K562 (cell line): ENCODE measurements around the gene BCAP31. TPM values are rescaled to one million over a fixed set of nuclear protein-coding genes. Genes with fewer than 3 reads are reported as not detected.
A peak's percentile ranks its signal among the peaks of the same experiment; 100 is the strongest.

ENCODE experiments used
- E2F4 ChIP-seq: sonication (generic); formaldehyde crosslinking; IDR thresholded peaks from 2 replicates; pipeline ENCODE4 v1.8.0; 2022; ENCODE audit warnings: mild to moderate bottlenecking, low read depth, missing genetic modification reagents
- GATAD2B ChIP-seq: fragments of 450-650 bp; IDR thresholded peaks from 2 replicates; pipeline ENCODE4 v1.6.1; 2017; ENCODE audit warnings: mild to moderate bottlenecking, borderline replicate concordance
- MEIS2 ChIP-seq: fragments of 450-650 bp; IDR thresholded peaks from 2 replicates; pipeline ENCODE4 v1.6.1; 2014; ENCODE audit warnings: mild to moderate bottlenecking; ENCODE audit not compliant: partially characterized antibody
- POLR2AphosphoS5 ChIP-seq: IDR thresholded peaks from 2 replicates; pipeline ENCODE4 v1.6.1; 2011; ENCODE audit warnings: mild to moderate bottlenecking, low read depth, low read length, moderate library complexity; ENCODE audit not compliant: control insufficient read depth, insufficient read depth
- POLR2G ChIP-seq: fragments of 200-400 bp; formaldehyde crosslinking; IDR thresholded peaks from 2 replicates; pipeline ENCODE4 v1.6.1; 2017; ENCODE audit warnings: low read depth, mild to moderate bottlenecking, antibody characterized with exemption, low read length, moderate library complexity
- SMARCA4 ChIP-seq: fragments of 450-650 bp; IDR thresholded peaks from 2 replicates; pipeline ENCODE4 v1.6.1; 2016
- SOX6 ChIP-seq: fragments of 450-650 bp; IDR thresholded peaks from 2 replicates; pipeline ENCODE4 v1.6.1; 2014; ENCODE audit warnings: mild to moderate bottlenecking
- STAG1 ChIP-seq: sonication (generic); formaldehyde crosslinking; IDR thresholded peaks from 2 replicates; pipeline ENCODE4 v1.5.0; 2020; ENCODE audit warnings: missing genetic modification reagents, borderline replicate concordance
- YY1 ChIP-seq, 3 experiments: IDR thresholded peaks; 2 replicates each; pipeline ENCODE4 v1.6.1; 2011; ENCODE audit warnings: low read length in 2 of 3, mild to moderate bottlenecking in 2 of 3, moderate library complexity in 2 of 3, borderline replicate concordance in 1 of 3, control low read depth in 1 of 3, low read depth in 1 of 3; ENCODE audit not compliant: insufficient read depth in 3 of 3, insufficient replicate concordance in 2 of 3, control insufficient read depth in 1 of 3, insufficient read length in 1 of 3; ENCODE audit errors: extremely low read depth in 1 of 3
- ZBTB1 ChIP-seq: sonication (generic); formaldehyde crosslinking; IDR thresholded peaks from 2 replicates; pipeline ENCODE4 v1.8.1; 2023; ENCODE audit warnings: missing genetic modification reagents, low read depth, mild to moderate bottlenecking, borderline replicate concordance
- ZBTB2 ChIP-seq: fragments of 450-650 bp; IDR thresholded peaks from 2 replicates; pipeline ENCODE4 v1.6.1; 2016; ENCODE audit warnings: antibody characterized with exemption
- ZNF785 ChIP-seq: fragments of 250-450 bp; sonication (Bioruptor Pico); IDR thresholded peaks from 2 replicates; pipeline ENCODE4 v1.4.0; 2020; ENCODE audit warnings: mild to moderate bottlenecking
- polyA plus RNA-seq, 8 experiments: library from polyadenylated mRNA; depleted of rRNA in 4 of 8; stranded (reverse) in 5 of 8; unstranded in 3 of 8; fragments of >200 nt; fragmentation: Nextera tagmentation in 2 of 8; fragmentation: Illumina TruSeq in 1 of 8; extraction: Ambion mirVana in 2 of 8; extraction: Trizol in 1 of 8; gene quantifications; 2 replicates each; pipeline versions ENCODE4 v1.2.1 to v1.2.3, GENCODE V29; 2011 to 2014; ENCODE audit warnings: inconsistent platforms in 1 of 8, missing spikeins in 1 of 8
- total RNA-seq, 7 experiments: library from RNA; depleted of rRNA in 6 of 7; stranded (reverse); fragments of >200 nt in 6 of 7; fragmentation: Illumina TruSeq in 2 of 7; extraction: Trizol in 2 of 7; gene quantifications; 2 replicates each; pipeline versions ENCODE4 v1.2.1 to v1.2.3, GENCODE V29; 2011 to 2021; ENCODE audit warnings: low replicate concordance in 1 of 7
- TF ChIP-seq, protein P1 (sequence below), 2 experiments: fragments of 450-650 bp; formaldehyde crosslinking in 1 of 2; IDR thresholded peaks; 2 replicates each; pipeline versions ENCODE4 v1.4.0 to v1.6.1; 2014 to 2020; ENCODE audit warnings: mild to moderate bottlenecking in 2 of 2, borderline replicate concordance in 1 of 2, low read depth in 1 of 2
- TF ChIP-seq, protein P2 (sequence below): sonication (generic); formaldehyde crosslinking; IDR thresholded peaks from 2 replicates; pipeline ENCODE4 v1.9.0; 2022; ENCODE audit warnings: mild to moderate bottlenecking, missing genetic modification reagents

Gene BCAP31
- total and polyA plus RNA-seq, 9 of the 15 experiments (the other 6 are each of a cell fraction or from before 2014, with no cell fraction given), result 156 to 683 (median 188) TPM

GRCh38 chrX:153766098-153766817 lies 42.1 kb upstream of the BCAP31 start (continued):
- TF ChIP-seq ZBTB2, result 0 out of 2 replicates have a peak, but pooled peaks have one; percentile 35
- TF ChIP-seq GATAD2B, result no peak
- TF ChIP-seq, protein P1, sequence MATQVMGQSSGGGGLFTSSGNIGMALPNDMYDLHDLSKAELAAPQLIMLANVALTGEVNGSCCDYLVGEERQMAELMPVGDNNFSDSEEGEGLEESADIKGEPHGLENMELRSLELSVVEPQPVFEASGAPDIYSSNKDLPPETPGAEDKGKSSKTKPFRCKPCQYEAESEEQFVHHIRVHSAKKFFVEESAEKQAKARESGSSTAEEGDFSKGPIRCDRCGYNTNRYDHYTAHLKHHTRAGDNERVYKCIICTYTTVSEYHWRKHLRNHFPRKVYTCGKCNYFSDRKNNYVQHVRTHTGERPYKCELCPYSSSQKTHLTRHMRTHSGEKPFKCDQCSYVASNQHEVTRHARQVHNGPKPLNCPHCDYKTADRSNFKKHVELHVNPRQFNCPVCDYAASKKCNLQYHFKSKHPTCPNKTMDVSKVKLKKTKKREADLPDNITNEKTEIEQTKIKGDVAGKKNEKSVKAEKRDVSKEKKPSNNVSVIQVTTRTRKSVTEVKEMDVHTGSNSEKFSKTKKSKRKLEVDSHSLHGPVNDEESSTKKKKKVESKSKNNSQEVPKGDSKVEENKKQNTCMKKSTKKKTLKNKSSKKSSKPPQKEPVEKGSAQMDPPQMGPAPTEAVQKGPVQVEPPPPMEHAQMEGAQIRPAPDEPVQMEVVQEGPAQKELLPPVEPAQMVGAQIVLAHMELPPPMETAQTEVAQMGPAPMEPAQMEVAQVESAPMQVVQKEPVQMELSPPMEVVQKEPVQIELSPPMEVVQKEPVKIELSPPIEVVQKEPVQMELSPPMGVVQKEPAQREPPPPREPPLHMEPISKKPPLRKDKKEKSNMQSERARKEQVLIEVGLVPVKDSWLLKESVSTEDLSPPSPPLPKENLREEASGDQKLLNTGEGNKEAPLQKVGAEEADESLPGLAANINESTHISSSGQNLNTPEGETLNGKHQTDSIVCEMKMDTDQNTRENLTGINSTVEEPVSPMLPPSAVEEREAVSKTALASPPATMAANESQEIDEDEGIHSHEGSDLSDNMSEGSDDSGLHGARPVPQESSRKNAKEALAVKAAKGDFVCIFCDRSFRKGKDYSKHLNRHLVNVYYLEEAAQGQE (IDR thresholded peaks at IDR 0.05; ENCODE audit: borderline replicate concordance), result peak; percentile 26; the same call in 1 of the 2 replicates
- TF ChIP-seq, protein P1 (CRISPR knock-in tag; IDR thresholded peaks at IDR 0.05; ENCODE audit: low read depth), result no peak
- no peak for TF ChIP-seq STAG1 (CRISPR knock-in tag)
- no peak for TF ChIP-seq E2F4
- TF ChIP-seq, protein P2, sequence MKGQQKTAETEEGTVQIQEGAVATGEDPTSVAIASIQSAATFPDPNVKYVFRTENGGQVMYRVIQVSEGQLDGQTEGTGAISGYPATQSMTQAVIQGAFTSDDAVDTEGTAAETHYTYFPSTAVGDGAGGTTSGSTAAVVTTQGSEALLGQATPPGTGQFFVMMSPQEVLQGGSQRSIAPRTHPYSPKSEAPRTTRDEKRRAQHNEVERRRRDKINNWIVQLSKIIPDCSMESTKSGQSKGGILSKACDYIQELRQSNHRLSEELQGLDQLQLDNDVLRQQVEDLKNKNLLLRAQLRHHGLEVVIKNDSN (CRISPR knock-in tag), result 0 out of 2 replicates have a peak, but pooled peaks have one; percentile 11
- TF ChIP-seq MEIS2, result peak; percentile 33
- TF ChIP-seq YY1 (IDR thresholded peaks at IDR 0.05; ENCODE audit: borderline replicate concordance in 1 of 3, control insufficient read depth in 1 of 3, extremely low read depth in 1 of 3, insufficient read depth in 3 of 3, insufficient read length in 1 of 3, insufficient replicate concordance in 2 of 3, low read depth in 1 of 3, low read length in 2 of 3), result peak in 1 of 3 experiments; percentile 25
- TF ChIP-seq SMARCA4, result peak; percentile 48; the same call in 1 of the 2 replicates
- 0 out of 2 replicates have a peak, but pooled peaks have one; percentile 17 for TF ChIP-seq SOX6
- peak; percentile 72 for TF ChIP-seq POLR2G
- no peak for TF ChIP-seq ZBTB1
- TF ChIP-seq POLR2AphosphoS5, result peak; percentile 66
- no peak for TF ChIP-seq ZNF785 (CRISPR knock-in tag)
